Esophagus (tissue), 2 donors: Measurements from ENCODE around the gene SLC10A4. TPM values are rescaled to one million over a fixed set of nuclear protein-coding genes. Genes with fewer than 3 reads are reported as not detected.

ENCODE experiments used
- H3K27ac ChIP-seq, 2 donors: one replicate each; pipeline ENCODE4 v1.5.1; 2013; ENCODE audit warnings: low read depth in 2 of 2, mild to moderate bottlenecking in 2 of 2, inconsistent platforms in 1 of 2, low read length in 1 of 2, moderate library complexity in 1 of 2
- H3K27me3 ChIP-seq, 2 donors: one replicate each; pipeline ENCODE4 v1.6.1; 2013; ENCODE audit warnings: low read length in 2 of 2, control low read depth in 1 of 2, mild to moderate bottlenecking in 1 of 2; ENCODE audit not compliant: insufficient read depth in 2 of 2, control insufficient read depth in 1 of 2
- H3K36me3 ChIP-seq, 2 donors: one replicate each; pipeline ENCODE4 v1.6.1; 2013; ENCODE audit warnings: low read length in 1 of 2; ENCODE audit not compliant: control insufficient read depth in 2 of 2, insufficient read depth in 2 of 2
- H3K4me1 ChIP-seq, 2 donors: one replicate each; pipeline ENCODE4 v1.6.1; 2013; ENCODE audit warnings: low read length in 1 of 2; ENCODE audit not compliant: control insufficient read depth in 2 of 2, insufficient read depth in 2 of 2
- H3K4me3 ChIP-seq, 2 donors: one replicate each; pipeline ENCODE4 v1.5.1; 2013; ENCODE audit warnings: low read length in 2 of 2, mild to moderate bottlenecking in 2 of 2, low read depth in 1 of 2, moderate library complexity in 1 of 2
- H3K9me3 ChIP-seq, 2 donors: one replicate each; pipeline ENCODE4 v1.6.1; 2013; ENCODE audit warnings: mild to moderate bottlenecking in 2 of 2, low read depth in 1 of 2, low read length in 1 of 2, moderate library complexity in 1 of 2; ENCODE audit not compliant: control insufficient read depth in 2 of 2, insufficient read depth in 1 of 2
- WGBS, 2 donors: extraction: QIAGEN DNeasy Blood & Tissue Kit; methylation state at CpG; one replicate each; pipeline ENCODE4 v1.1.7; 2013; 5-methylcytosine and 5-hydroxymethylcytosine counted together
- polyA plus RNA-seq, 2 donors: library from polyadenylated mRNA; stranded (reverse); fragments of 200-250 nt; gene quantifications; one replicate each; pipeline ENCODE4 v1.2.3, GENCODE V29; 2013
- donor health status: healthy with polysubstance abuse.
- donor health status: Bipolar disorder and iron deficiency.

SLC10A4 gene
- polyA plus RNA-seq, 2 donors = 0.07 to 0.14 TPM

DNA sequence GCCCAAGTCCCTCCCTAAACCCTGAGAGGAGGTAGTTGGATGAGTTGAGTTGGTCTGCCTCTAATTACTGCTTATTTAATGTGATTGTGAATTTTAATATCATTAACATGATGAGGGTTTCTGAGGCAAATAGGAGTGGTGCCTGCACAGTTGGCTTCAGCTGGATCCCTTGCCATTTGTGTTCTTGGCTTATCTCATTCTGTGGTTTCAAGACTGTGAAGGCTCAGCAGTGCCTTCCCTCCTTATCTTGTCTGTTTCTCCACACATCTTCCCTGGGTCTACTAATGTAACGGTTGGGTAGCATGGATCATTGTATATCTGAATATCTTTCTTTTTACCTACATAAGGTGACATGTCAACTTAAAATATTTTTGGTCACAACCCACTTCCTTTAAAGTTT is 1.6 kb upstream of the SLC10A4 start:
- Histone ChIP-seq H3K4me3 (no peak overlapping the region), H3K27me3 (peaks cover 0 to 21% of the 10 kb centered on the region in 2 donors), H3K4me1 (peaks cover 0 to 6% of the 10 kb centered on the region in 2 donors), H3K9me3 (peaks cover 0 to 6% of the 10 kb centered on the region in 2 donors), H3K36me3 (no peaks in the 10 kb centered on the region), H3K27ac (no peak overlapping the region)
- 83 to 86% methylated on average over 1 of the region's 1 CpG for WGBS, 2 donors

DNA sequence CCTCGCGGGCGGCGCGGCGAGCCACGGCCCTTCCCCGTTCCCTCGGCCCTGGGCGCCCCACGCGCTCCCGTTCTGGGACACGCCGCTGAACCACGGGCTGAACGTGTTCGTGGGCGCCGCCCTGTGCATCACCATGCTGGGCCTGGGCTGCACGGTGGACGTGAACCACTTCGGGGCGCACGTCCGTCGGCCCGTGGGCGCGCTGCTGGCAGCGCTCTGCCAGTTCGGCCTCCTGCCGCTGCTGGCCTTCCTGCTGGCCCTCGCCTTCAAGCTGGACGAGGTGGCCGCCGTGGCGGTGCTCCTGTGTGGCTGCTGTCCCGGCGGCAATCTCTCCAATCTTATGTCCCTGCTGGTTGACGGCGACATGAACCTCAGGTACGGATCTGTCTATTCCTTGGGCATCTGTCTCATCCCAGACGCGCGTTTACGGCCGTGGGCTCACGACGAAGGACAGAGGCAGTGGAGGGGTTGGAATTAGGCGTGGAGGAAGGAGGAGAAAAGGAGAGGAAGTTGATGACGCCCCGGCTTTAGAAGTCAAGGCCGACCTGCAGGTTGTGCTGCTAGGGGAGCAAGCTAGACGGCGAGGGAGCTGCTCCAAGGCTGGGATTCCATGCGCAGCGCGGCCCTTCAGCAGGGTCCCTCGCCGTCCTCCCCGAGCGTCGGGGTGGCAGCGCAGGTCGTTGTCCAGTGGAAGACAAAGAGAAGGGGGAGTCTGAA is 792 bp downstream of the SLC10A4 start:
- WGBS, 2 donors = 11 to 15% methylated on average over 61 to 66 of the region's 66 CpGs
- Histone ChIP-seq H3K9me3 (peaks cover 0 to 6% of the 10 kb centered on the region in 2 donors), H3K27ac (no peak overlapping the region), H3K4me3 (peak overlapping the region; percentile 28 to 48), H3K27me3 (peaks cover 0 to 21% of the 10 kb centered on the region in 2 donors), H3K4me1 (peaks cover 0 to 6% of the 10 kb centered on the region in 2 donors), H3K36me3 (no peaks in the 10 kb centered on the region)

DNA sequence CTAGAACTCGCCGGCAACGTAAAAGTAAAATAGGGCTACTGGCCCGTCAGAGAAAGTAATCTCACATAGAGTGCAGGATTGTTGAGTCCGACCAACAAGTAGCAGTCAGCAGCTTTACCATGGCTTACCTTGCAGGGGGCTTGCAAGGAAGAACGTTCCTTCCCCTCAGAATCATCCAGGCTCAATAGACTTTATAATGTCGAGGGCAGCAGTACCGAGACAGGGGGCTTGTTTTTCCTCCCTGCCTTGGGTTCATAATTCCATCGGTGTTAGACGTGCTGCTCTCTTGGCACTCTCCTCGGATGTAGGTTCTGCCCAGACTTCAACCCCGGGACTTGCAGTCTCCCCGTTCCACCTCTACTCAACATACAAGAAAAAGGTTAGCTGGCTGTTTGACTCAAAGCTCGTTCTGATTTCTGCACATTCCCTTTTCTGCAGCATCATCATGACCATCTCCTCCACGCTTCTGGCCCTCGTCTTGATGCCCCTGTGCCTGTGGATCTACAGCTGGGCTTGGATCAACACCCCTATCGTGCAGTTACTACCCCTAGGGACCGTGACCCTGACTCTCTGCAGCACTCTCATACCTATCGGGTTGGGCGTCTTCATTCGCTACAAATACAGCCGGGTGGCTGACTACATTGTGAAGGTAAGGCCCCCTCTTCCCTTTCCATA is 1.5 kb downstream of the SLC10A4 start:
- Histone ChIP-seq H3K36me3 (no peaks in the 10 kb centered on the region), H3K27me3 (peaks cover 0 to 21% of the 10 kb centered on the region in 2 donors)
- WGBS, 2 donors = 38 to 49% methylated on average over 22 of the region's 22 CpGs

DNA sequence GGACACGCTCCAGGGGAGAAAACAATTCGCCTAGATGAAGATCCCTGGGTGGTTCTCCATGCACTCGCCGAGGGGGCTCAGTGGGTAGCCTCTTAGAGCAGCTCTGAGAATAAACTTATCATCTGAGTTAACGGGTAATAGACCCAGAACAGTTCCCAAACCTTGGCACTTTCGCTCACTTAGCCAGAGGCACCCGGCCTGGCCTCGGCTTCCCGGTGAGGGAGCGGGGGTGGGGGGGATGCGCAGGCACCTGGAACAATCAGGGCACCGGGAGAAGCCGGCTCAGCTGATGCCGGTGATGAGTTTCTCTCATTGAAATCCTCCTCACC is 6.5 kb downstream of the SLC10A4 start:
- WGBS, 2 donors = 22 to 25% methylated on average over 14 of the region's 14 CpGs
- Histone ChIP-seq H3K4me3 (peak overlapping the region in 1 of 2 donors; percentile 53), H3K27me3 (peaks cover 0 to 13% of the 10 kb centered on the region in 2 donors), H3K36me3 (no peaks in the 10 kb centered on the region), H3K9me3 (peaks cover 6 to 7% of the 10 kb centered on the region in 2 donors), H3K27ac (no peak overlapping the region), H3K4me1 (peaks cover 4 to 6% of the 10 kb centered on the region in 2 donors)

More for the DNA sequence above, 1.5 kb downstream of the SLC10A4 start:
- H3K9me3 ChIP-seq = peaks cover 0 to 6% of the 10 kb centered on the region in 2 donors
- no peak overlapping the region for H3K27ac ChIP-seq
- H3K4me3 ChIP-seq = peak overlapping the region in 1 of 2 donors; percentile 48
- peaks cover 0 to 6% of the 10 kb centered on the region in 2 donors for H3K4me1 ChIP-seq

DNA sequence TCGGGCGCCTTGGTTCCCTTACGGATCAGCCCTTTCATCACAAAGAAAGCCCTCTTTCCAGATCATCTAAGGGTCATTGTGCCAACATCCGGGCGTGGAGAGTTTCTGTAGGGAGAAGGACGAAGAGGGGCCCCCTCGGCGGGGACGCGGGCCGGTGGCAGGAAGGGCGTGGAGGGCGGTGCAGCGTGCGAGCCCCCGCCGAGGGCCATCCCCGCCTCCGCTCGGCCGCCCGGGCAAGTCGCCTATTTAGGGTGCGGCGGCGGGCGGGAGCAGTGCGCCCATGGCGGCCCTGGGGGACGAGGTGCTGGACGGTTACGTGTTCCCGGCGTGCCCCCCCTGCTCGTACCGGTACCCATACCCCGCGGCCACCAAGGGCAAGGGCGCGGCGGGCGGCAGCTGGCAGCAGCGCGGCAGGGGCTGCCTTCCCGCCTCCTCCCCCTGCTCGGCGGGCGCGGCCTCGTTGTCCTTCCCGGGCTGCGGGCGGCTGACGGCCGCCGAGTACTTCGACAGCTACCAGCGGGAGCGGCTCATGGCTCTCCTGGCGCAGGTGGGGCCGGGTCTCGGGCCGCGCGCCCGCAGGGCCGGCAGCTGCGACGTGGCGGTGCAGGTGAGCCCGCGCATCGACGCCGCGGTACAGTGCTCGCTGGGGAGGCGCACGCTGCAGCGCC is 7.0 kb downstream of the SLC10A4 start, which contains the start of gene ZAR1:
ZAR1 (plus strand) TSS at position 241 of the 668 bp plus-strand sequence; CDS start at position 281, 40 bp downstream.
- Histone ChIP-seq H3K27ac (no peak within 1 kb of the TSS), H3K4me3 (peak within 1 kb of the TSS; percentile 24 to 53), H3K4me1 (peaks cover 4 to 6% of the 10 kb centered on the region in 2 donors), H3K9me3 (peaks cover 5 to 6% of the 10 kb centered on the region in 2 donors), H3K36me3 (no peaks in the 10 kb centered on the region), H3K27me3 (peaks cover 0 to 9% of the 10 kb centered on the region in 2 donors)
- WGBS, 2 donors = 6 to 7% methylated on average over 29 to 80 of the region's 80 CpGs

DNA sequence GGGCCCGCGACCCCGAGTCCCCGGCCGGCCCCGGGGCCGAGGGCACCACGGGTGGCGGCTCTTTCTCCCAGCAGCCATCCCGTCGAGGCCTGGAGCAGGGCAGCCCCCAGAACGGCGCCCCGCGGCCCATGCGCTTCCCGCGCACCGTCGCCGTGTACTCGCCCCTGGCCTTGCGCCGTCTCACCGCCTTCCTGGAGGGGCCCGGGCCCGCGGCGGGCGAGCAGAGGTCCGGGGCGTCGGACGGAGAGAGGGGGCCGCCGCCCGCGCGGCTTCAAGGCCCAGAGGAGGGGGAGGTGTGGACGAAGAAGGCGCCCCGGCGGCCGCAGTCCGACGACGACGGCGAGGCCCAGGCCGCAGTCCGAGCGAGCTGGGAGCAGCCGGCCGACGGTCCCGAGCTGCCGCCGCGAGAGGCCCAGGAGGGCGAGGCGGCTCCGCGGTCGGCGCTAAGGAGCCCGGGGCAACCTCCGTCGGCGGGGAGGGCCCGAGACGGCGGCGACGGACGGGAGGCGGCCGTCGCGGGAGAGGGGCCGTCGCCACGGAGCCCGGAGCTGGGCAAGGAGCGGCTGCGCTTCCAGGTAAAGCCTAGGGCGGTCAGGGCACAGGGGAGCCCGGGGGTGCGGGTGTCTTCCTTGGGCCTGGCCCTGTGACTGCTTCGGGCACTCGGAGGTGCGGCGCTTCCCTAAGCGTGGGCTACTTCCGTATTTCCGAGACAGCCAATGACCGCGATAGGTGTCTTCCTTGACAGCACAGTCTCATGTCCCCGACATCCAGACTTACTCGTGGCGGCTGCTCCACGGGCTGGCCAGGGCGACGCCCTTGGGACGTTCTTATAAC is 7.8 kb downstream of the SLC10A4 start:
- Histone ChIP-seq H3K4me1 (peaks cover 4 to 6% of the 10 kb centered on the region in 2 donors), H3K4me3 (peak overlapping the region; percentile 24 to 53), H3K36me3 (no peaks in the 10 kb centered on the region), H3K27me3 (peaks cover 0 to 9% of the 10 kb centered on the region in 2 donors), H3K27ac (no peak overlapping the region), H3K9me3 (peaks cover 5 to 6% of the 10 kb centered on the region in 2 donors)
- 16 to 27% methylated on average over 79 to 104 of the region's 104 CpGs for WGBS, 2 donors

DNA sequence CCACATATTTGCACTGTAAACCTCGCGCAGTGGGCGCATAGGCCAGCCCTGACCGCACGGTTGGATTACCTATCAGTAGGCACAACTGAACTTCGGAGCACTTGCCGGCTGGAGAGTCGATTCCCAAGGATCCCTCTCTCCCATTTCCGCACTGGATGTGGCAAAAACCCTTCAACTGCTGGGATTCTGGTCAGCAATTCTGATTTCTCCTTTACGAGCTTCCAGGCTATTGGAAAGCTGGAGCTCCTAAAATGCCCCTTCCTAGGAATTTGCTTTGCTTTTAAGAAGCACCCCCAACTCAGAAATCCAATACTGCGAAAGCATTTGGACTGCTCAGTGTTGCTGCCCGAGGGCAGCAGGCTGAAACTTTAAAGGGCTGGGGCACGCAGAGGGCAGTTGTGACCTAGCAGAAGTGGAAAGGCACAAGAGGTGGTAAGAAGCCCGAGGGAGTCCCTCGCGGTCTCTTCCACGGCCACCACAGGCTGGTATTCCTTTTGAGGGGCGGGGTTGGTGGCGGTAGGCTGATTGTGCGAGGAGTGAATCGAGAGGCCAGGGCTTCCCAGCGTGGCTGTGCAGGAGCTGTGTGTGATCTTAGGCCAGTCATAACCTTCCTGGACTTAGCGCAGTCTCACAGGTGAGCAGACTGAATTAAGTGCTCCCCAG is 8.5 kb downstream of the SLC10A4 start:
- Histone ChIP-seq H3K4me1 (peaks cover 4 to 6% of the 10 kb centered on the region in 2 donors), H3K27me3 (peaks cover 0 to 9% of the 10 kb centered on the region in 2 donors), H3K36me3 (no peaks in the 10 kb centered on the region), H3K9me3 (peaks cover 5 to 6% of the 10 kb centered on the region in 2 donors), H3K27ac (no peak overlapping the region), H3K4me3 (no peak overlapping the region)
- WGBS, 2 donors = 73 to 74% methylated on average over 23 of the region's 23 CpGs

DNA sequence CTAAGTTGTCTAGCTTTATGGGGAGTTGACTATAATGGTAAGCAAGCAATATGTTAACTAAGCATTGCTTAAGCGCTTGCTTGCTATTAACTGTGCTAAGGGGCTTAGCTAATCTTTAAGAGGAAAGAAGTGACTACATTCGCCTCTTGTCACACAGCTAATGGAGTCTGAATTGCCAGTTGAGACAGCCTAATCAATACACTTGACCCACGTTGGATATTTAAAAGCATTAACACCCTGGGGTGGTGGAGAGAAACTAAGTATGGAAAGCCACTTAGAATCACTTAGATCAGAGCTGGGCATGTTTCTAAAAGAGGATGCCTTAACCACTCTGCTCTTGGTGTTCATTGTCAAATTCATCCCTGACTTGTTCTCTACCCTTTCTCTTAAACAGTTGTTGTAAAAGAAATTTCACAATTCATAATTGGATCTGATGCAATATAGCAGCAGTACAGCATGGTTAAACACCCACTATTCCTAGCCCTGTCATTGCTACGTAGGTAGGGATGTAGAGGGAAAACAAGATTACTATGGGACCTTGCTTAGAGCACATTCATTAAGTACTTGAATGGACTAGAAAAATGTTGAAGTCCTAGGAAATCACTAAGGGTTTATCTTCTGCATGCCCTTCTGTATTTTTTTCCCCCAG is 10.4 kb downstream of the SLC10A4 start:
- Histone ChIP-seq H3K27me3 (peaks cover 0 to 9% of the 10 kb centered on the region in 2 donors), H3K4me1 (peaks cover 4 to 6% of the 10 kb centered on the region in 2 donors), H3K4me3 (no peak overlapping the region), H3K27ac (no peak overlapping the region), H3K9me3 (peaks cover 5 to 6% of the 10 kb centered on the region in 2 donors), H3K36me3 (no peaks in the 10 kb centered on the region)
- WGBS, 2 donors = 81 to 87% methylated on average over 4 of the region's 4 CpGs
